ENCODE data around the gene RXRA. TPM values are rescaled to one million over a fixed set of nuclear protein-coding genes. Genes with fewer than 3 reads are reported as not detected.

Gene RXRA
- total and polyA plus RNA-seq, 2 of the 13 experiments (the other 11 are each of a cell fraction or from before 2014, with no cell fraction given): 18.9 to 29.2 TPM

DNA sequence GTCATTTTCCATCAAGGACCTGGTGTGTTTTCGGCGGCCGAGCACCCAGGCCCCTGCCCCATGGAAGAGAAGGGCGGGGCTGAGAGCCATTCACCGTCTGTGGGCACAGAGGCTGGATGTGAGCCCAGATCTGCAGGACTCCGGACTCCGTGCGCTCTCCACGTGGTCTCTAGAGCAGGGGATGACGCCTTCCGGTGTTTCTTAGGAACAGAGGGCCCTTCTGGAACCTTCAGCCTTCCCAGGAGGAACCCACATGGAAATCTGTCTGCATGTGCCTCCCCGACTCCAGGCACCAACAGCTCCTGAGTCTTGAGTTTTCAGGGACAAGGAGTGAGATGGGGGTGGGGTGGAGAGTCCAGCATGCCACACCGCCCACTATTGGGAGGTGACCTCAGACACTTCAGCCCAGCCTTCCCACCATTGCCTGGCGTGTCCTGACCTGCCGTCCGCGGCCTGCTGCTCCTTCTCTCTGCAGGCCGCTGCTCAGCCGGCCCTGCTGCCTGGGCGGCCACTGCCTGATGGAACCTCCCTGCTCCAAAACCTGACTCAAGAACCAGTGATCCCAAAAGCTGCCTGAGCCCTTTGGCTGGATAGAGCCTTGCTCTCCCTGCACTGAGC, 2.4 kb upstream of the RXRA start (continued):
- TF ChIP-seq, protein P1, sequence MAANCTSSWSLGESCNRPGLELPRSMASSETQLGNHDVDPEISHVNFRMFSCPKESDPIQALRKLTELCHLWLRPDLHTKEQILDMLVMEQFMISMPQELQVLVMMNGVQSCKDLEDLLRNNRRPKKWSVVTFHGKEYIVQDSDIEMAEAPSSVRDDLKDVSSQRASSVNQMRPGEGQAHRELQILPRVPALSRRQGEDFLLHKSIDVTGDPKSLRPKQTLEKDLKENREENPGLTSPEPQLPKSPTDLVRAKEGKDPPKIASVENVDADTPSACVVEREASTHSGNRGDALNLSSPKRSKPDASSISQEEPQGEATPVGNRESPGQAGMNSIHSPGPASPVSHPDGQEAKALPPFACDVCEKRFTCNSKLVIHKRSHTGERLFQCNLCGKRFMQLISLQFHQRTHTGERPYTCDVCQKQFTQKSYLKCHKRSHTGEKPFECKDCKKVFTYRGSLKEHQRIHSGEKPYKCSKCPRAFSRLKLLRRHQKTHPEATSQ (CRISPR knock-in tag; IDR thresholded peaks at IDR 0.05; ENCODE audit: borderline replicate concordance): peak; percentile 88
- TF ChIP-seq LCORL (IDR thresholded peaks at IDR 0.05) (no peak), LCORL (CRISPR knock-in tag; IDR thresholded peaks at IDR 0.05) (peak; percentile 87), HCFC1 (IDR thresholded peaks at IDR 0.05; ENCODE audit: low read depth, low read length) (no peak), ZC3H13 (CRISPR knock-in tag; IDR thresholded peaks at IDR 0.05) (peak; percentile 87), ISL2 (CRISPR knock-in tag; IDR thresholded peaks at IDR 0.05) (0 out of 2 replicates have a peak, but pooled peaks have one; percentile 50), ZNF253 (CRISPR knock-in tag; IDR thresholded peaks at IDR 0.05; ENCODE audit: borderline replicate concordance) (0 out of 2 replicates have a peak, but pooled peaks have one; percentile 26), EED (CRISPR knock-in tag; IDR thresholded peaks at IDR 0.05) (peak; percentile 72), ZNF20 (CRISPR knock-in tag; IDR thresholded peaks at IDR 0.05) (0 out of 2 replicates have a peak, but pooled peaks have one; percentile 32), GZF1 (CRISPR knock-in tag; IDR thresholded peaks at IDR 0.05) (peak; percentile 80; the same call in 1 of the 2 replicates), BCL6 (CRISPR knock-in tag; IDR thresholded peaks at IDR 0.05) (peak; percentile 38), ZNF670 (CRISPR knock-in tag; IDR thresholded peaks at IDR 0.05; ENCODE audit: borderline replicate concordance) (peak; percentile 84; the same call in 1 of the 2 replicates), ZBTB46 (CRISPR knock-in tag; IDR thresholded peaks at IDR 0.05; ENCODE audit: borderline replicate concordance) (no peak), ZNF777 (CRISPR knock-in tag; IDR thresholded peaks at IDR 0.05) (peak; percentile 76), ZNF841 (CRISPR knock-in tag; IDR thresholded peaks at IDR 0.05; ENCODE audit: borderline replicate concordance) (peak; percentile 28; the same call in 1 of the 2 replicates), E2F5 (CRISPR knock-in tag; conservative IDR thresholded peaks at IDR 0.05) (no peak), ZNF34 (CRISPR knock-in tag; IDR thresholded peaks at IDR 0.05; ENCODE audit: borderline replicate concordance) (no peak), TCF7 (IDR thresholded peaks at IDR 0.05; ENCODE audit: low read depth) (no peak), SIN3B (IDR thresholded peaks at IDR 0.05; ENCODE audit: low read length) (no peak), ZNF569 (CRISPR knock-in tag; IDR thresholded peaks at IDR 0.05; ENCODE audit: borderline replicate concordance) (no peak), NFKBIZ (CRISPR knock-in tag; IDR thresholded peaks at IDR 0.05) (peak; percentile 52; the same call in 1 of the 2 replicates)
- TF ChIP-seq, protein P2, sequence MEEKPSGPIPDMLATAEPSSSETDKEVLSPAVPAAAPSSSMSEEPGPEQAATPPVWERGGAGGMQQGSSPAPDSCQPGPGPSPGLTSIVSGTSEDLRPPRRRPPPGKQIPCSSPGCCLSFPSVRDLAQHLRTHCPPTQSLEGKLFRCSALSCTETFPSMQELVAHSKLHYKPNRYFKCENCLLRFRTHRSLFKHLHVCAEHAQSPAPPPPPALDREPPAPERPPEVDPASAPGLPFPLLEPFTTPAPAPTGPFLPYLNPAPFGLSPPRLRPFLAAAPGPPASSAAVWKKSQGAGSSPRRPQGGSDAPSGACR (CRISPR knock-in tag; IDR thresholded peaks at IDR 0.05): 0 out of 2 replicates have a peak, but pooled peaks have one; percentile 62
